Measurements from ENCODE around the gene CAMKK1.

GRCh38 chr17:3929764-3930163, 36.9 kb upstream of the CAMKK1 start:
- TF ChIP-seq YY1 (IDR thresholded peaks at IDR 0.05; ENCODE audit: insufficient read depth, insufficient read length) (no peak), ZNF274 (IDR thresholded peaks at IDR 0.05; ENCODE audit: low read depth, low read length) (no peak), SUZ12 (IDR thresholded peaks at IDR 0.05; ENCODE audit: extremely low read depth, insufficient read depth, insufficient read length) (no peak)

All from NT2/D1 (cell line).